WTC11 (cell line): ENCODE data around the gene RBM20.

Experiments
- CBFB ChIP-seq: sonication (generic); formaldehyde crosslinking; IDR thresholded peaks from 2 replicates; pipeline ENCODE4 v1.8.1; 2022; ENCODE audit warnings: mild to moderate bottlenecking, low read depth, missing genetic modification reagents
- CREM ChIP-seq: sonication (generic); formaldehyde crosslinking; IDR thresholded peaks from 2 replicates; pipeline ENCODE4 v1.8.1; 2022; ENCODE audit warnings: mild to moderate bottlenecking, missing genetic modification reagents, moderate library complexity
- E2F4 ChIP-seq: sonication (generic); formaldehyde crosslinking; IDR thresholded peaks from 2 replicates; pipeline ENCODE4 v1.8.1; 2022; ENCODE audit warnings: low read depth, mild to moderate bottlenecking, moderate library complexity, missing genetic modification reagents, borderline replicate concordance
- FOXJ3 ChIP-seq: sonication (generic); formaldehyde crosslinking; IDR thresholded peaks from 2 replicates; pipeline ENCODE4 v1.9.0; 2021; ENCODE audit warnings: missing genetic modification reagents, mild to moderate bottlenecking, borderline replicate concordance
- GABPB1 ChIP-seq: sonication (generic); formaldehyde crosslinking; IDR thresholded peaks from 2 replicates; pipeline ENCODE4 v1.8.1; 2023; ENCODE audit warnings: mild to moderate bottlenecking, missing genetic modification reagents
- JAZF1 ChIP-seq: fragments of 250-450 bp; sonication (Bioruptor Pico); IDR thresholded peaks from 2 replicates; pipeline ENCODE4 v1.9.0; 2021; ENCODE audit warnings: moderate library complexity, mild to moderate bottlenecking, inconsistent platforms
- NFYB ChIP-seq: sonication (generic); formaldehyde crosslinking; conservative IDR thresholded peaks from 2 replicates; pipeline ENCODE4 v1.8.0; 2022; ENCODE audit warnings: low read depth, missing genetic modification reagents
- TEAD4 ChIP-seq: sonication (generic); formaldehyde crosslinking; IDR thresholded peaks from 2 replicates; pipeline ENCODE4 v1.8.0; 2022; ENCODE audit warnings: mild to moderate bottlenecking, missing genetic modification reagents
- TF ChIP-seq, protein P1 (sequence below): fragments of 200-600 bp; IDR thresholded peaks from 2 replicates; pipeline ENCODE4 v1.8.0; 2022; ENCODE audit warnings: antibody characterized with exemption
- TF ChIP-seq, protein P2 (sequence below): sonication (generic); formaldehyde crosslinking; IDR thresholded peaks from 2 replicates; pipeline ENCODE4 v1.8.0; 2023; ENCODE audit warnings: missing genetic modification reagents
- TF ChIP-seq, protein P3 (sequence below): sonication (generic); formaldehyde crosslinking; IDR thresholded peaks from 2 replicates; pipeline ENCODE4 v1.8.0; 2022; ENCODE audit warnings: mild to moderate bottlenecking, missing genetic modification reagents
- TF ChIP-seq, protein P4 (sequence below): sonication (generic); formaldehyde crosslinking; IDR thresholded peaks from 2 replicates; pipeline ENCODE4 v1.8.1; 2023; ENCODE audit warnings: mild to moderate bottlenecking, missing genetic modification reagents, moderate library complexity
- TF ChIP-seq, protein P5 (sequence below): sonication (generic); formaldehyde crosslinking; IDR thresholded peaks from 2 replicates; pipeline ENCODE4 v1.8.0; 2022; ENCODE audit warnings: mild to moderate bottlenecking, missing genetic modification reagents

- TF ChIP-seq, protein P1, sequence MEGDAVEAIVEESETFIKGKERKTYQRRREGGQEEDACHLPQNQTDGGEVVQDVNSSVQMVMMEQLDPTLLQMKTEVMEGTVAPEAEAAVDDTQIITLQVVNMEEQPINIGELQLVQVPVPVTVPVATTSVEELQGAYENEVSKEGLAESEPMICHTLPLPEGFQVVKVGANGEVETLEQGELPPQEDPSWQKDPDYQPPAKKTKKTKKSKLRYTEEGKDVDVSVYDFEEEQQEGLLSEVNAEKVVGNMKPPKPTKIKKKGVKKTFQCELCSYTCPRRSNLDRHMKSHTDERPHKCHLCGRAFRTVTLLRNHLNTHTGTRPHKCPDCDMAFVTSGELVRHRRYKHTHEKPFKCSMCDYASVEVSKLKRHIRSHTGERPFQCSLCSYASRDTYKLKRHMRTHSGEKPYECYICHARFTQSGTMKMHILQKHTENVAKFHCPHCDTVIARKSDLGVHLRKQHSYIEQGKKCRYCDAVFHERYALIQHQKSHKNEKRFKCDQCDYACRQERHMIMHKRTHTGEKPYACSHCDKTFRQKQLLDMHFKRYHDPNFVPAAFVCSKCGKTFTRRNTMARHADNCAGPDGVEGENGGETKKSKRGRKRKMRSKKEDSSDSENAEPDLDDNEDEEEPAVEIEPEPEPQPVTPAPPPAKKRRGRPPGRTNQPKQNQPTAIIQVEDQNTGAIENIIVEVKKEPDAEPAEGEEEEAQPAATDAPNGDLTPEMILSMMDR: no peak
- TF ChIP-seq FOXJ3 (CRISPR knock-in tag) (no peak), GABPB1 (CRISPR knock-in tag) (no peak), E2F4 (CRISPR knock-in tag) (no peak), TEAD4 (CRISPR knock-in tag) (no peak), CBFB (CRISPR knock-in tag) (no peak), JAZF1 (CRISPR knock-in tag) (no peak), CREM (no peak), NFYB (CRISPR knock-in tag) (no peak)
- TF ChIP-seq, protein P2, sequence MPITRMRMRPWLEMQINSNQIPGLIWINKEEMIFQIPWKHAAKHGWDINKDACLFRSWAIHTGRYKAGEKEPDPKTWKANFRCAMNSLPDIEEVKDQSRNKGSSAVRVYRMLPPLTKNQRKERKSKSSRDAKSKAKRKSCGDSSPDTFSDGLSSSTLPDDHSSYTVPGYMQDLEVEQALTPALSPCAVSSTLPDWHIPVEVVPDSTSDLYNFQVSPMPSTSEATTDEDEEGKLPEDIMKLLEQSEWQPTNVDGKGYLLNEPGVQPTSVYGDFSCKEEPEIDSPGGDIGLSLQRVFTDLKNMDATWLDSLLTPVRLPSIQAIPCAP (CRISPR knock-in tag): no peak
- TF ChIP-seq, protein P3, sequence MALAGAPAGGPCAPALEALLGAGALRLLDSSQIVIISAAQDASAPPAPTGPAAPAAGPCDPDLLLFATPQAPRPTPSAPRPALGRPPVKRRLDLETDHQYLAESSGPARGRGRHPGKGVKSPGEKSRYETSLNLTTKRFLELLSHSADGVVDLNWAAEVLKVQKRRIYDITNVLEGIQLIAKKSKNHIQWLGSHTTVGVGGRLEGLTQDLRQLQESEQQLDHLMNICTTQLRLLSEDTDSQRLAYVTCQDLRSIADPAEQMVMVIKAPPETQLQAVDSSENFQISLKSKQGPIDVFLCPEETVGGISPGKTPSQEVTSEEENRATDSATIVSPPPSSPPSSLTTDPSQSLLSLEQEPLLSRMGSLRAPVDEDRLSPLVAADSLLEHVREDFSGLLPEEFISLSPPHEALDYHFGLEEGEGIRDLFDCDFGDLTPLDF (CRISPR knock-in tag): no peak
- TF ChIP-seq, protein P4, sequence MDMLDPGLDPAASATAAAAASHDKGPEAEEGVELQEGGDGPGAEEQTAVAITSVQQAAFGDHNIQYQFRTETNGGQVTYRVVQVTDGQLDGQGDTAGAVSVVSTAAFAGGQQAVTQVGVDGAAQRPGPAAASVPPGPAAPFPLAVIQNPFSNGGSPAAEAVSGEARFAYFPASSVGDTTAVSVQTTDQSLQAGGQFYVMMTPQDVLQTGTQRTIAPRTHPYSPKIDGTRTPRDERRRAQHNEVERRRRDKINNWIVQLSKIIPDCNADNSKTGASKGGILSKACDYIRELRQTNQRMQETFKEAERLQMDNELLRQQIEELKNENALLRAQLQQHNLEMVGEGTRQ (CRISPR knock-in tag): no peak
- TF ChIP-seq, protein P5, sequence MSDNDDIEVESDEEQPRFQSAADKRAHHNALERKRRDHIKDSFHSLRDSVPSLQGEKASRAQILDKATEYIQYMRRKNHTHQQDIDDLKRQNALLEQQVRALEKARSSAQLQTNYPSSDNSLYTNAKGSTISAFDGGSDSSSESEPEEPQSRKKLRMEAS (CRISPR knock-in tag): no peak
These were observed 164.0 kb downstream of the RBM20 start for GRCh38 chr10:110808123-110808522.
